ENCODE measurements around the gene LURAP1L.

Gene LURAP1L

DNA sequence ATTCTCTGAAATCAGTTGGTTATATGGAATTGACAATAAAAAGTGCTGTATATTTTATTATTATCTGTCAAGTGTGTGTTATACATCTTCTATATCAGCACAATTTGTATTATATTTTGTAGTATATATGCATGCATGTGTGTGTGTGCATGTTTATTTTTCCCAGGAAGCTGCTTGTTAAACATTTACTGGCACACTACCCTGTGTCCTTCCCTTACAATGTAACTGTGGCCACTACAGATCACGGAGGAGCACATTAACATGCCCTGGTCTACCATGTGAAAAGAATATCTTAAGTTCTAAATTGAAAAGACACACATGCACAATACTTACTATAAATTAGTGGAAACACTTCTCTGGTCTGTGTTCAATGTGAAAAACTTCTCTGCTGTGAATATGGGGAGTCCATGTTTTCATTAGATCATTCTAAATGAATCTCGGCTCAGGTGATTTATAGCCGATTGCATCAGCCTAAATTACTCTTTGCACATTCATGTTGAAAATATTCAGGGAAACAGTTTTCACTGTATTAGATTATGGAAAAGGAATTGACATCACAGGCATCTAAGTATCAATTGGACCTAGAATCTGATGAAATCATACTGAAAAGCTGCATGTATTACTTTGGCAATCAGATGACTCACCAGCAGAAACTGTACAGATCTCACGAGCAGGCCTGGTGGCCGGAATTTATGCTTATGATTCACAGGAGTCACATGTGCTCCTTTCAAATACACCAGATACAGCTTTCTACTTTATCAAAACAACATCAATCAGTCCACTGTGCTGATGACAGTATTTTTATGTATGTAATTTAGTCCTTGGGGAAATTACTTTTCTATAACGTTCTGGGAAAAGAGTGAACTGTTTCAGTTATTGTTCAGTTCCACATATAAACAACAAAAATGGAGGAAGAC lies 39.4 kb downstream of the LURAP1L start:
- no peak for DNase-seq

DNA sequence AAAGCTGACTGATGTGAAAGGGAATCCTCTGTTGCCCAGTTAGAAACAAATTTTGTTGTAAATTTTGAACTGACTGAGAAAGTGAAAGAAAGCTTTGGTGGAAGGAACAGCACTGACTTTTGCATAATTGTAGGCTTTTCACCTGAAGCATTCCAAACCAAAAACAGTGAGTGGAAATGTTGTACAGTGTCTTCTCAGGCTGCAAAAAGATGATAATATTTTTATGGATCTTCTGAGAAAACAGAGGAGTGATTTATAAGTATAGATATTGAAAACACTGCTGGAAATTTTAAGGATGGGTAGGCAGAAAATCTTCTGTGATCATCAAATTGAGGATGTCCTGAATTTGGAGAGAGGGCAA lies 40.0 kb downstream of the LURAP1L start:
- DNase-seq: no peak

DNA sequence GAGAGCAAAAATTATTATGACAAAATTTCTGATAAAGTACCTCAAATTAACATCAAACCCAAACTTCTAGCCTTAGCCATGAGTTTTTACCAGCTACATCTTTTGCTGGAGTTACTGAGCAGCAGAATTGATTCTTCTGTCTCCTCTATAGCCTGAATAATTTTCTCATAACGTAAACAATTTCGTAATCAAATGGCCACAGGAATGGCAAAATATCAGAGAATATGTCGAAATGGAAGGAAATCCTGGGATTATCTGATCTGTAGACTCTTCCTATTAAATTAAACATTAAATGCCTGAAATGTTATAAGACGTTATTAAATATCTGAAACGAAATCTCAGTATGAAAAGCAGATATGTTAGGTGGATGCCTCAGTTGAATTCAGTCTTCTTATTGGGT lies 41.1 kb downstream of the LURAP1L start:
- no peak for DNase-seq

DNA sequence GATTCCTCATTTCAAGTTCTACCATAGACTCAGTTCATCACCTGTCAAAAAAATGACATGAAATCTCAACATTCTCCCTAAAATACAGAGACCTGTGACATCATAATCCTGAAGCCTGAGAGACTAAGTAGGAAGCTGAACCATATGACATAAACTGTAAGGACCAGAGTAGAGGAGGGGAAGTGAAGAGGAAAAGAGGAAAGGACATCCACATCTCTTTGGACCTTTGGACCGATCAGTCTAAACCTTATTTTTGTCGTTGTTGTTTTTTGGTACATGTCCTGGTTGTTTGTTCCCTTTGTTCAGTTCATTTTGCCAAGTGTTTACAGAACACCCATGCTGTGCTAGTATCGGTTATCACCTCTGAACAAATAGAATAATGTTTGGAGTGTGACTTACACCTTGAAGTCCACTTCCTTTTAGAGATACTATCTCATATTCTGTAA lies 41.9 kb downstream of the LURAP1L start:
- no peak for DNase-seq

DNA sequence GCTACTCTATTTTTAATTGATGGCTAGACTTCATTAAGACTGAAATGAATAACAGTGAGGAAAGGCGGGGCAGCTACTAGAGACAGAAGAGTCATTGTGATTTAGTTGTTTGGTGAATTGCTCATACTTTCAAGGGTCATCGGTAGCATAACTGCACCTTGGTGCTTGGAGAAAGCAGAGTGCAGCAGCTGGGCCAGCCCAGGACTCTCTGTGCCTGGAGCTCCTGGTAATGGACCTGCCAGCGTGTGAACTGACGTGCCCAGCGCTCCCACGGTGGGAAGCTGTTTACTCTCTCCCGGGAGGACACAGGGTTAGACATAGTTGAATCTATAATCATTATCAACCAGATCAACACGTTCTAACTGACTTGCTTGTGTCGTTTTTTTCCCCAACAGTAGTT lies 42.9 kb downstream of the LURAP1L start:
- no peak for DNase-seq

DNA sequence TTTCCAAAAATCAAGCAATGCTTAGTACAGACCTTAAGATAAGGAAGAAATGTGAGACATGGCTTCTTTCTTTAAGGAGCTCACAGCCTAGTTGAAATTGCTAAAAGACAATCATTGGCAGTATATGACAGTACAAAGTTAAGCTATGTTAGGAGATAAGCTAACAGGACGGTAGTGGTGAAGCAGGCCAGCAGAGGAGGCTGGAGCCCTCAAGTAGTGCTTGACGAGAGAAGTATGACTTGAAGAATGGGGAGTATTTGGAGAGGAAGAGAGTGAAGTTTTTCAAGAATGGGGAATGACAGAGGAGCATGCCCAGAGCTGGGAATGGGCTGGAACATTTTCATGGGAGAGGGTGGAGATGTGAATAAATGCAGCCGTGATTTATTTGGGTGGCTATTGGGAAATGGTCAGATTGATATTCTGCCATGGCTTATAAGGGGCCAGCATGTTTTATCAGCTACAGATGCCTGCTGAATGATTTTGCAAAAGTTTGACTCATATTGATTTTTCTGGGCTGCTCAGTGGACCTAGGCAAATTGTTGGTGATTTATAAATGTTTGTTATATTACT lies 43.7 kb downstream of the LURAP1L start:
- DNase-seq: no peak

DNA sequence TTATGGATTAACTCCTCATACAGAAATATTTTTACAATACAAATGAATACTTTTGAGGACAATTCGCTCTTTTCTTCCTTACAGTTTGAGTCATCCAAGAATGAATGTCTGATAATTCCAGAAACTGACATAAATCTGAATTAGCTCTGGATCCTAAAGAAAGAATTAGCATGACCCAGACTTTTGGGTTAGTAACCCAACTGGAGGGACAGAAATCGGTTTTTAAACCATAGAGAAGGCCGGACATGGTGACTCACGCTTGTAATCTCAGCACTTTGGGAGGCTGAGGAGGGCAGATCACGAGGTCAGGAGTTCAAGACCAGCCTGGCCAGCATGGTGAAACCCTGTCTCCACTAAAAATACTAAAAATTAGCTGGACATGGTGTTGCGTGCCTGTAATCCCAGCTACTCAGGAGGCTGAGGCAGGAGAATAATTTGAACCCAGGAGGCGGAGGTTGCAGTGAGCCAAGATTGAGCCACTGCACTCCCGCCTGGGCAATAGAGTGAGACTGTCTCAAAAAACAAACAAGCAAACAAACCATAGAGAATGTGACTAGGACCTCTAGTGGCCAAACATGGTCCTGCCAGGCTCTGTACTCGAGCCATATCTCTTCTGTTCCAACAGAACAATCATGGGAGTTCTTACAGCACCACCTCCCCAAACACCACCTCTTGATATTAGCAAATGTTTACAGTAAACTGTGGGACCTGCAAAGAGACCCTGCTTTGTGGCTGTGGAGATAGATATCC lies 44.8 kb downstream of the LURAP1L start:
- DNase-seq: no peak

DNA sequence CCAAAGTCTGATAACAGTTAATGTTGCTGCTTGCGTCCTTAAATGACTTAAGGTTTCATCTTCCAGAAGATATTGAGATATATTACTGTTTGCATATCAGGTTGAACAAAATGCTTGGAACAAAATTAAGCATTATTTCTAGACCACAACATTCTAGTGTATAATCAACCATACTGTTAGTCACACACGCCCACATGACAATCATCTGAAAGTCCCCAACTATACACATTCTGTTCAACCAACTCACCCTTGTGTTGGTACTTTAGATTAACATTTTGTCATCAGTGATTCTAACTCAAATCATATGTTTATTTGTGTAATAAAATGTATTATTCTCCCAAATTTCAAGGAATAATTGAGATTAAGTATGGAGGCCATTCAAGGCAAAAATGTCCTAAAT lies 47.3 kb downstream of the LURAP1L start:
- no peak for DNase-seq

DNA sequence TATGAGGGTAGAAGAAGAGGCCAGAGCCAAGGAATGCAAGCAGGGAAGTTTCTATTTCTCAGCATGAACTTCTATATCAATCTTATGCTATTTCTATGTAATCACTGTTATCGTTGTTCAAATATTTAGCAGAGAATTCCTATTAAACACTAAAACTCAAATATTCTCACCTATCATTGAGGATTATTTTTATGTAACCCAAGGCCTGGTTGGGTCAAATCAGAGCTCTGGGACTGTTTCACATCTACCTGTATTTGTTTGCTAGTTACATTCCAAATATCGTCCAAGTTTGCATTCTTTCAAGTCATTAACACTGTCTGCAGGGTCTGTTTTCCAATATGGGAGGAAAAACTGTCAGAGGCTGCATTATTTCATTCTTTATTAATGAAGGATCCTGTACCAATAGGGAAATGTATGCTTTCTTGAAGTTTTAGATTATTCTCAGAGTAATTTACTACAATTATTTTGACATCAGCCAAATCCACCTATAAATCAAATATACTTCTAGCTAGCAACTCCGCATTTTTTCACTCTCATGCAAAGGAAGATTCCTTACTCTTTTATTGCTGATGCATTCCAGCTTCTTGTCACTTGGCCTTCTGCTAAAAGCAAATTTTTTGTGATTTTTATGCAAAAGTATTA lies 52.2 kb downstream of the LURAP1L start:
- DNase-seq: no peak

DNA sequence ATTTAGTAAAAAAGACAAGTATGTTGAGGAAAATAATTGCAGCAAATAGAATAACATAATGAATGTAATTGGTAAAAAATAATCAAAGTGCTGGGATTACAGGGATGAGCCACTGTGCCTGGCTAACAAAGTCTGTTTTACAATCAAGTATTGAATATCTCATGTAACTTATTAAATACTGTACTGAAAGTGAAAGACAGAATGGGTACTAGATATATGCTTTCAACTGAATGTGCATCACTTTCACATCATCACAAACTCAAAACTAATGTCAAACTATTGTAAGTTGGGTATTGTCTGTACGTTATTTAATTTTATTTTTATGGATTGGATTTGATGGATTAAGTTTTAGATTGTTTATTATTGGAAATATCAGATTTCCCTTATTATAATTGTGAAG lies 58.9 kb downstream of the LURAP1L start:
- DNase-seq: no peak

DNA sequence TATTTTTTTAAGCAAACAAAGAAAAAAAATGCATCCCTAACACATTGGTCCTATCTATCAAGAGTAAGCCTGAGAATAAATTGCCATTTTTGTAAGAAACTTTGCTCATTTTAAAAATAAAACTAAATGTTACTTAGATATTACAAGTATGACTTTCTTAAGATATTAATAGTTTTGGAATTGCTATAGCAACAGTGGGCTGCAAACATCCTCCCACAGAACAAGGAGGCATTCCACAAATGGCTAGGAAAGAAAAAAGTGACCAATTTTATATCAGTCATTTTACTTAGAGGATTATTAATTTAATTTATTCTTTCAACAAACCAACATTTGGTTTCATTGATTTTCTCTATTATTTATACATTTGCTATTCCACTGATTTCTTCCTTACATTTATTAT lies 63.7 kb downstream of the LURAP1L start:
- DNase-seq: no peak

DNA sequence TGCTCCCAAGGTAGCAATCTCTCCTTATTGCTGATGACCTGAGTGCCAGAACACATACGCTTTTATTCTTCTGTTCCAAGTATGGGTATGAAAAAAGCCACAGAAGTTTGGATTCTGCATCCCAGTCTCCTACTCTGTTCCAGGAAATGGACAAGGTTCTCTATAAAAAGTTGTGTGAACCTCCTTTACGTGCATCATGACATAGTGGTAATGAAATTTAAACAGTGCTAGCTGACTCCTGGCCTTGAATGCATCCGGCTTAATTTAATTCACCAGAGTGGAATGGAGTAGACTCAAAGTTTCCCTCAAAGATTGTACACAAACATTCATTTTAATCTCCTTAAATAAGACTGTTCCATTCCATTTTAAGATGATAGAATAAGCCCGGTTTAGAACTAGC lies 68.9 kb downstream of the LURAP1L start:
- no peak for DNase-seq

DNA sequence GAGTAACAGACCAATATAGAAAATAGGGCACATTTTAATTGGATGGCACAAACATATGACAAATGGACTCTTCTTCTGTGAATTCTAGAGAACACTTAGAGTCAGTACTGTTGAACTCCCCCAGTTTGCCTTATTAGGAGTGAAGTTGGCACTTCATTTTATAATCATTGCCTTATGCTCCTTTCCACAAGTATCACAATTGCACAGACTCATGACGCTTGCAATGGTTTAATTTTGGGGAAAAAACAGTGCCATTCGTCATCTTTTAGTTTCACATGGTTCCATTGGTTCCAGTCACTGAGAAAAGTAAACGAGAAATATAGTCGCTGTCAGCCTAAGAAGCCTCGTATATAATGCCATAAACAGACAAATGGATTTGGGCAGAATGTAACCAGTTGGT lies 71.2 kb downstream of the LURAP1L start:
- no peak for DNase-seq

DNA sequence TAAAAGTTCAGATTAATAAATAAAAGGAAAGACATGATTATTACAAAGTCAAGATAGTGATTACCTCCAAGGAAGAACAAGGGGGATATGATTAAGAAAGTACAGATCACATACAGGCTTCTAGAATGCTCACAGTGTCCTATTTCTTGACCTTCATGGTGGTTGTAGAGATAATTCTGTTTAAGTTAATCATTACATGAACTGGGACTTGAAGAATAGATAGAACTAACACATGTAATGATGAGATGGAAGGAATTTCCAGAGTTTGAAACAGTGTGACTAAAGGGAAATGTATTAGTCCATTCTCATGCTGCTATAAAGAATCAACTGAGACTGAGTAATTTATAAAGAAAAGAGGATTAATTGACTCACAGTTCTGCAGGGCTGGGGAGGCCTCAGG lies 72.7 kb downstream of the LURAP1L start:
- DNase-seq: no peak

DNA sequence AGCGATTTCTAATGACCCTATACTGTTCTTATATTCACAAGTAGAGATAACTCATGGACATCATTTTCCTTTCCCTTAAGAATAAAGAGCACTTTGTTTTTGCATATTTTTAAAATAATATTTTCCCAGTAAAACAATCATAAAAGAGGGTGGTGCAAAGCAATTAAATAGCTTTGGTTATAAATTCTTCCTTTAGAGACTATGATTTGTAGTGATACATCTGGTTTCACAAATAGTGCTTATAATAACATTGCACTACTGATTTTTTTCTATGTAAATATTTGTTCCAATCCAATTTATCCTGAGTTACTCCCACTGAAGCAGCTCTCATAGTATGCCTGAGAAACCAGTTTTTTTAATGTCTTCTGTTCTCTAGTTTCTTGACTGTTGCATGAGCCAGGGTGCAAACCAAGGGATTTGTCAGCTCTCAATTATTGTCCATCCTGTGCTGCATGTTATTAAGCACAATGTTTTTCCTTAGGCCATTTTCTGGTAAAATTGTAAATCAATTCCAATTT lies 74.7 kb downstream of the LURAP1L start:
- DNase-seq: no peak

DNA sequence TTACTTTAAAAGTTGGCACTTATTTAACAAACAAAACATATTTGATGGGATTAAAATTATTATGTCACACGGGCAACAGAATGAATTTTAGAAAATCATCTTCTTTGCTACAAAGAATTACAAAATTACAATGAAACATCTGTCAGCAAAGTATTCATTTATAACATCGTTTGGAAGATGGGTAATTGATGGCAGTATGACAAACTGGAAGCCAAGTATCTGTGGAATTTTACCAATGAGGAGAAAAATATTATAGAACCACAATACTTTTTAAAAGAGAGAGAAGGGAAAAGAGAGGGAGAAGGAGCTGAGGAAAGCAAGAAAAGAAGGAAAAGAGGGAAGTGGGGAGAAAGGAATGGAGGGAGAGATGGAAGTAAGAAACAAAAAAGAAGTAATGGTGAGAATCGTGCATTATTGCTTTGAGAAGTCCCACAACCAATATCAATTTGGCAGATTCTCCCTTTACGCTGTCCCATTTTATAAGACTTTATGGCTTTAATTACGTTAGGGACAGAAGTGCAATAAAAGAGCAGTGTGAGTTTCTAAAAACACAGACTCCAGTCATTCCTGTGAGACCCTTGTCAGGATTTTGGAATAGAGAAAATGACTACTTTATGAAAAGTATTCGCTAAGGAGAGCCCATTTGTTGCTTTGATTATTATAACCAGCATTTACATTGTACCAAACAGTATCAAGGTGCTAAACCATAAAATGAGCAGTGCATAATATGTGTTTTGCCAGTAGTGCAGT lies 76.7 kb downstream of the LURAP1L start:
- DNase-seq: no peak

DNA sequence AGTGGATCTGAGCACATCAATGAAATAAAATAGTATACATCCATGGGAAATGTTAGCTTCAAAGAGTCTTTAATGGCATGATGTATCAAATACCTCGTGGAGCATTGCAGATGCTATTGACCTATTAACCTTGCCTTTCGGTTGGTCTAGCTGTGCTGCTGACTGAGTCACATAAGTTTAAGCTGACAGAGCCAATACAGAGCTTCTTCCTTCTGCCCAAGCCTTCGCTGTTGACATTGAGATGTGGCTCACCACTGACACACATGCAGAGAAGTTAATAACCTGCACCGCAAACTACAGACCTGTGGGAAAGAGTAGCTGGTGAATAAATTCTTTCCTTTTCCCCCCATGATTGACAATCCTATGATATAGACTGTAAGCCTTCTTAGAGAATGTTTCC lies 78.2 kb downstream of the LURAP1L start:
- no peak for DNase-seq

DNA sequence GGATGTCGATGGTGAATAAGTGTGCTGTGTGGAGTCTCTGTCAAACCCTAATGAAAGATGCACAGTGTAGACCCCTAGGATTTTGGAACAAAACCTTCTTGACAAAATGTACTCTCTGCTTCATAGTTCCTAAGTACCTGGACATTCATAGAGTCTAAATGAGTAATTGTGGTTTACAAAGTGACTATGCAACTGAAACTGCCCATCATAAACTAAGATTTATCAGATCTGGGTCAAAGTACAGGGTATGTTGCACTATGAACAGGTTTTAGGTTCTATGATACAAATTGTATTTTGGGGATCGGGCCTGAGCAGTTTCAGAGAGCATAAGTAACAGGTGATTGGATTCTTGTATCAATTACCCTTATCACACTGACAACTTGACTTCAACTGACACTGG lies 79.4 kb downstream of the LURAP1L start:
- no peak for DNase-seq

DNA sequence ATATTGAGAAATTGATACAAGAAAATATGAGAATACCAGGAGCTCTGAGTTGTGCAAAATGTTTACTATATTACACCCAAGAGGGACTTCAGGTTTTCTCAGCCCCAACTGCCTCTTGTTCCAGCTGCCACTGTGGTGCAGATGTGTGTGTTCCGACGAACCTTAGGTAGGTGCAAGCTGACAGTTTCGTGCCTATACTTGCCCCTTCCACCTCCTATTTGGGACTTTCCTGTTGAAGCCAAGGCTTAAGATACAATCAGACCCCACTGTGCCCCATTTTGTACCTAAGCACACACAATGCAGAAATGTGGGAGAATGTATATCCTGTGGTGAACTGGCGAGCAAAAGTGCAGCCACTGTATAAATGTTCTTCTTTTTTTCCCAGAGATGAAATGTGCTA lies 80.2 kb downstream of the LURAP1L start:
- no peak for DNase-seq

DNA sequence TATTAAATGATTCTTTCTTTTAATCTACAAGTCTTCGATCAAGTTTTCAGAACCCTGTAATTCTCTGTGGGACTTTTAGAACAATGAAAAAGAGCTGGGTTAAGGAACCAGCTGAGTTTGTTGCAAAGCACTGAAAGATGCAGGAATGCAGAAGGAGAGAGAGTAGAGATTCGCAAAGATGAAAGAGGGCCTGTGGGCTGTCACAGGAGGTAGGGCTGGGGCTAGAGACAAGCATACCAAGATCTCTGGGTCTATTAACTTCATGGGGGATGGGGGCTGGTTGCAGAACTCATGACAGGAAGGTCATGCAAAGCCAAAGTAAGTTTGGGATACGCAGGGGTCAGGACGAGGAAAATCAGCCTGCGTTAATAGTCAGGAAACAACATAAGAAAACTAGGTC lies 81.8 kb downstream of the LURAP1L start:
- DNase-seq: no peak

DNA sequence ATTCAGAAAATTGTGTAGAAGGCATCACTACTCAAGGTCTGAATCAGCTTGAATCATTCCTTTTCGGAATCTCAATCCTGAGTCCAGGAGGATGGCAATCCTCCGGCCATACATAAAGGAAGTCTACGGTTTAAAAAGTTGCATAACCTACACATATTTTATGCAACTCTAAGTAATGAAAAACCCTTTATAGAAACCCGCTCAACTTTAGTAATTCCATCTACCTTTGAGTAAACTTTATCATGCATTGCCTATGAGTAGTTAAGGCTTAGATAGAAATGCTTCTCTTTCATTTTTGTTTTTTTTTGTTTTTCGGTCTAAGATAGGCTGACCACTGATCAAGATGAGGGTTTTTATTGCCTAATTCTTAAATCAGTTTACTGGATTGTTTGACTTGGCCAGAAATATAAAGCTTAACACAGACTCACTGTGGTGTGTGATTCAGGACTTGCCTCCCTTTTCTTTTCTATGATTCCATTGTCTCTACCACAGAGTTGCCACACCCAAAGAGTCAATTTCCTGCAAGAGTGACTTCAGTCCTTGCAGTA lies 85.0 kb downstream of the LURAP1L start:
- DNase-seq: no peak

DNA sequence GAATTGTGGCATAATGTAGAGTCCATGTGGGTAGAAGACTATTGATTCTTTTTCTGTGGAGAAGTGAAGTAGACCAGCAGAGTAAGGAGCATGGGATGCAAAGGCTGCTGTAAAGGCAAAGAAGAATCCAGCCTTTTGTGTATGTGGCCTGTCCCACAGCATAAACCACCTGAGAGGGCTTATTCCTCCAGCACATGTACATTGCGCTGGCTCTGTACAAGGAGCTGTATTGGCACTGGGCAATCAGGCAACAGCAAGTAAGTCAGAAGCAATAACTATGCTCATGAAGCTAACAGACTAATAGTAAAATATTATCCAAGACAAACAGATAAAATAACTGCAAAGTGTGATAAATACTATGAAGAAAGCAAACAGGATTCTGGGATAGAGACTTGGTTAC lies 86.2 kb downstream of the LURAP1L start:
- no peak for DNase-seq
